ENCODE data around the gene HS3ST3B1.

DNA sequence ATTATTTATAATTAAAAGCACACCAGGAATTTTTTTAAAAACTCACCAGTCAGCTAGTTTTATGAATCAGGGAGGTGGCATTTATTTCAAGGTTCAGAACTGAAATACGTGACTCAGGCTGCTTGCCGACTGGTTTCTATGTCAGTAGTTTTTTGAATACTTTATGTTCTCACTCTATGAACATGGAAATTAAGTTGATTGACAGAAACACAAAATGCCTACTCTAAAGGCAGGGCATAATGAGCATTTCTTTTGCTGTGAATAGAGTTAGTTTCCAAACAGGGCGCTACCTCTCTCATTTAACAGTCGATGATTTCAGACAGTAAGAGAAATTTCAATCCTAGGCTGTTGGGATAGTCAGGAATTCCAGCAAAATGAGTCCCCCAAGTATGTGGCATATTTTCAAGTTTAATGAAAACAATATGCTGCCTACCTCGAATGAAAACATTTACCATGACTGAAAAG lies 6.7 kb downstream of the HS3ST3B1 start:
- TF ChIP-seq, protein P1, sequence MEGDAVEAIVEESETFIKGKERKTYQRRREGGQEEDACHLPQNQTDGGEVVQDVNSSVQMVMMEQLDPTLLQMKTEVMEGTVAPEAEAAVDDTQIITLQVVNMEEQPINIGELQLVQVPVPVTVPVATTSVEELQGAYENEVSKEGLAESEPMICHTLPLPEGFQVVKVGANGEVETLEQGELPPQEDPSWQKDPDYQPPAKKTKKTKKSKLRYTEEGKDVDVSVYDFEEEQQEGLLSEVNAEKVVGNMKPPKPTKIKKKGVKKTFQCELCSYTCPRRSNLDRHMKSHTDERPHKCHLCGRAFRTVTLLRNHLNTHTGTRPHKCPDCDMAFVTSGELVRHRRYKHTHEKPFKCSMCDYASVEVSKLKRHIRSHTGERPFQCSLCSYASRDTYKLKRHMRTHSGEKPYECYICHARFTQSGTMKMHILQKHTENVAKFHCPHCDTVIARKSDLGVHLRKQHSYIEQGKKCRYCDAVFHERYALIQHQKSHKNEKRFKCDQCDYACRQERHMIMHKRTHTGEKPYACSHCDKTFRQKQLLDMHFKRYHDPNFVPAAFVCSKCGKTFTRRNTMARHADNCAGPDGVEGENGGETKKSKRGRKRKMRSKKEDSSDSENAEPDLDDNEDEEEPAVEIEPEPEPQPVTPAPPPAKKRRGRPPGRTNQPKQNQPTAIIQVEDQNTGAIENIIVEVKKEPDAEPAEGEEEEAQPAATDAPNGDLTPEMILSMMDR (IDR thresholded peaks at IDR 0.05): no peak
- no peak for TF ChIP-seq POLR2A (IDR thresholded peaks at IDR 0.05)
